Endothelial cell of umbilical vein (primary cell): ENCODE measurements around the gene TCF15.
A peak's percentile ranks its signal among the peaks of the same experiment; 100 is the strongest.

Experiments
- CTCF ChIP-seq, 2 donors: IDR thresholded peaks; 1 replicate in 1 of 2; 2 replicates in 1 of 2; pipeline ENCODE4 v1.5.1; 2011; ENCODE audit warnings: low read length in 2 of 2, mild to moderate bottlenecking in 2 of 2, moderate library complexity in 2 of 2, control low read depth in 1 of 2, inconsistent platforms in 1 of 2, low read depth in 1 of 2; ENCODE audit not compliant: insufficient read depth in 1 of 2; ENCODE audit errors: extremely low read depth in 1 of 2
- EZH2 ChIP-seq: IDR thresholded peaks from 2 replicates; pipeline ENCODE4 v1.6.1; 2012; ENCODE audit warnings: borderline replicate concordance, low read depth, mild to moderate bottlenecking, moderate library complexity, low read length, inconsistent platforms; ENCODE audit not compliant: severe bottlenecking
- FOS ChIP-seq: IDR thresholded peaks from 2 replicates; pipeline ENCODE4 v1.6.1; 2011; ENCODE audit warnings: mild to moderate bottlenecking, low read length, moderate library complexity, borderline replicate concordance; ENCODE audit not compliant: insufficient read depth
- GATA2 ChIP-seq: IDR thresholded peaks from 2 replicates; pipeline ENCODE4 v1.7.0; 2011; ENCODE audit warnings: low read depth, mild to moderate bottlenecking, moderate library complexity, mixed read lengths, low read length; ENCODE audit not compliant: insufficient read length, insufficient read depth
- JUN ChIP-seq: IDR thresholded peaks from 2 replicates; pipeline ENCODE4 v1.6.1; 2011; ENCODE audit warnings: borderline replicate concordance, low read depth; ENCODE audit not compliant: insufficient read length, insufficient read depth
- MAX ChIP-seq: IDR thresholded peaks from 2 replicates; pipeline ENCODE4 v1.6.1; 2011; ENCODE audit not compliant: insufficient read depth, insufficient read length
- MYC ChIP-seq: IDR thresholded peaks from one replicate; pipeline ENCODE4 v1.6.1; 2011; ENCODE audit warnings: mild to moderate bottlenecking, low read depth, low read length
- POLR2A ChIP-seq: IDR thresholded peaks from 2 replicates; pipeline ENCODE4 v1.6.1; 2012; ENCODE audit warnings: low read depth, mild to moderate bottlenecking, control low read depth, low read length
- POLR2AphosphoS5 ChIP-seq: IDR thresholded peaks from 2 replicates; pipeline ENCODE4 v1.6.1; 2012; ENCODE audit warnings: low read depth, mild to moderate bottlenecking, control low read depth, low read length, moderate library complexity; ENCODE audit not compliant: insufficient read depth

DNA sequence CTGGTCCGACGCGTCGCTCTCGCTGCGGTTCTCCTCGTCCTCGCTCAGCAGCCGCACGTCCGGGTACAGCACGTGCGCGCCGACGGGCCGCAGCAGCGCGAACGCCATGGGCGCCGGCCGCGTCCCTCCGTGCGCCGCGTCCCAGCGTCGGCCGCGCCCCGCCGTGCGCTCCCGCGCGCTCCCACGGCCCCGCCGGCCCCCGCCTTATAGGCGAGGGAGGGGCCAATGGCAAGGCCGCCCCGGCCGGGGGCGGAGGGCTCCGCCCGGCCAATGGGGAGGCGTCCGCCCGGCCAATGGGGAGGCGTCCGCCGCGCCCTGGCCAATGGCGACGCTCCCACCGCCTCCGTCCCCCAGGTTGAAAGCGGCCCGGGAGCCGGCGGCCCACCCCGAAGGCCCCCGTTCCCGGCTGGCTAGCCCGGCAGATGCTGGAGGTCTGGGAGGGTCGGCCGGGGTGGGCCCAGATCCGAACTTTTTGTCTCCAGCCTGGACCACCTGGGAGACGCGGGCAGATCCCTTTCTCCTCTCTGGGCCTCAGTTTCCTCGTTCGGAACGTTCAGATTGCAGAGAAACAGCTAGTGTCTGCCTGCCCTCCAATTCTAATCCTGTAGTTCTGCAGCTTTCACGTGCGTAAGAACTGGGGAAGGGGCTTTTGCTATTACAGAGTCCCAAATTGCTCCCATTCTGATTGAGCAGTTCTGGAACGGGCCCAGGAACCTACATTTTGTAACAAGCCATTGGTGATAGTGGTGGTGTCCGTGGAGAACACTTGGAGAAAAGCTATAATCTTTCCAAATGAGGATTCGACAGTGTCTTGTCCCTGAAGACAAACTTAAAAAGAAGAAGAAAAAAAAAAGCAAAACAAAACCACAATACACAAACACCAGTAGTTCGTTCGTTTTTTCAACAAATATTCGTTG, at the start of gene TCF15:
- TF ChIP-seq POLR2AphosphoS5 (no peak), EZH2 (peak; percentile 77), POLR2A (no peak), CTCF (IDR thresholded peaks at IDR 0.05; ENCODE audit: extremely low read depth in 1 of 2, insufficient read depth in 1 of 2, low read depth in 1 of 2, low read length in 2 of 2) (no peak), JUN (no peak), MAX (peak; percentile 17), MYC (no peak), GATA2 (no peak), FOS (no peak)
